ENCODE results near the gene RUNX3. TPM values are rescaled to one million over a fixed set of nuclear protein-coding genes. Genes with fewer than 3 reads are reported as not detected.

Gene RUNX3
- total RNA-seq, 1 donor = not detected

DNA sequence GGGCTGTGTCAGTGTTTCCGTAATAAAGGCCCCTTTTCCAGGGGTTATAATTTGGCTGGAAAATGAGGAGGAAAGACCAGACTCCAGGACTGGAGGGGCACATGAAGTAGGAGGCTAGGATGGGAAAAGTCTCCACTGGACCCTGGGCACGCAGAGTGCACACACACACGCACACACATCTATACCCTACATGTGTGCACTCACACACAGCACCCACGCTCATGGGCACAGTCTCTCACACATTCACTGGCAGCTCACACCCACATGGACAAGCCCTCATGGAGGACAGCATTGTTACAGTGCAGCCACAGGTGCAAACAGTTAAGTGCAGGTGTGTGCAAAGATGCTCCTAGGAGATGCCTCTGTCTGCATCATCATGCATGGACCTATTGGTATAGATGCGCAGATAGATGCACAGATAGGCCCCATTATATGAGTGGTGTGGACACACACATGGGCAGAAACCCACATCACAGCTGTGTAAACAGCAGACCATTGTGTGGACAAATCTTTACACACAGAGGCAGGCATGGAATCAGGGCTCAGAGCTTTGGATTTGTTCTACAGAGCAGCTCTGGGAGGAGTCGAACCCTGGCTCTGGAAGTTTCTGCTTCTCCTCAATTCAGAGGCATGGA, 9.1 kb upstream of the RUNX3 start:
- no peak for DNase-seq (ENCODE audit: low read depth)
- TF ChIP-seq, protein P1, sequence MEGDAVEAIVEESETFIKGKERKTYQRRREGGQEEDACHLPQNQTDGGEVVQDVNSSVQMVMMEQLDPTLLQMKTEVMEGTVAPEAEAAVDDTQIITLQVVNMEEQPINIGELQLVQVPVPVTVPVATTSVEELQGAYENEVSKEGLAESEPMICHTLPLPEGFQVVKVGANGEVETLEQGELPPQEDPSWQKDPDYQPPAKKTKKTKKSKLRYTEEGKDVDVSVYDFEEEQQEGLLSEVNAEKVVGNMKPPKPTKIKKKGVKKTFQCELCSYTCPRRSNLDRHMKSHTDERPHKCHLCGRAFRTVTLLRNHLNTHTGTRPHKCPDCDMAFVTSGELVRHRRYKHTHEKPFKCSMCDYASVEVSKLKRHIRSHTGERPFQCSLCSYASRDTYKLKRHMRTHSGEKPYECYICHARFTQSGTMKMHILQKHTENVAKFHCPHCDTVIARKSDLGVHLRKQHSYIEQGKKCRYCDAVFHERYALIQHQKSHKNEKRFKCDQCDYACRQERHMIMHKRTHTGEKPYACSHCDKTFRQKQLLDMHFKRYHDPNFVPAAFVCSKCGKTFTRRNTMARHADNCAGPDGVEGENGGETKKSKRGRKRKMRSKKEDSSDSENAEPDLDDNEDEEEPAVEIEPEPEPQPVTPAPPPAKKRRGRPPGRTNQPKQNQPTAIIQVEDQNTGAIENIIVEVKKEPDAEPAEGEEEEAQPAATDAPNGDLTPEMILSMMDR (IDR thresholded peaks at IDR 0.05; ENCODE audit: insufficient read depth, low read length) = no peak
- no peak overlapping the region for H3K4me3 ChIP-seq (ENCODE audit: low read depth, low read length)

DNA sequence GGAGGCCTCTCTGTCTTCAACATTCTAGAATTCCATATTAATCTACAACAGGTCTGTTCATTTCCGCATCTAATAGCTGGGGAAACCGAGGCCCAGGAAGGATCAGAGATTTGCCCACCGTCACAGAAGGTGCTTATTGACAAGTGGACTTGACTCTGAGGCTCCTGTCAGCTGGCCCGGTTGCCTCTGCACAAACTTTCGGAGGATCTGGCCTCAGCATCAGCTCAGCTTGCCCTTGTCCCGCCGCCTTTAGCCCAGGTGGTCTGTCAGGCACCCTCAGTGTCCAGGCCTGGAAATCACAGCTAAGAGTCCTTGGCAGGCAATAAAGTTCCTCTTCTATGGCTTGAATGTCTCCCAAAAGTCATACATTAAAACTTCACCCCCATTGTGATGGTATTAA, 8.2 kb upstream of the RUNX3 start:
- no peak for DNase-seq (ENCODE audit: low read depth)
- no peak overlapping the region for H3K4me3 ChIP-seq (ENCODE audit: low read depth, low read length)
- TF ChIP-seq, protein P1 (IDR thresholded peaks at IDR 0.05; ENCODE audit: insufficient read depth, low read length) = no peak

DNA sequence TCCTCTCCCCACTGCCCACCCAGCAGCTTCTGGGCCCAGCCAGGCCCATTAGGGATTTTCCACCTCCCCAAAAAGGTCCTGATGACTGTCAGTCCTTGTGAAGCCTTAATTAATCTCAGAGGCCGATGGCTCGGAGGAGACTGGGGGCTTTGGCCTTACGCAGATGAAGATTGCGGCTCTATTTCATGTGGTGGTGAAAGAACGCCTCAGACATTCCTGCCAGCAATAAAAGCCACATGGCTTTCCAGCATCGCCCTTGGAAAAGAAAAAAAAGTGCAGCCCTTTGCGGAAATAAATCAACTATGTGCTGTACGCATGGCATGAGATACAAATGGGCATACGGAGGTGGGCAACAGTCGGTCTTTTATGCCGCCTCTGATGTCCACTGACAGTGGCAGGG, 6.6 kb upstream of the RUNX3 start:
- no peak overlapping the region for H3K4me3 ChIP-seq (ENCODE audit: low read depth, low read length)
- no peak for DNase-seq (ENCODE audit: low read depth)
- TF ChIP-seq, protein P1 (IDR thresholded peaks at IDR 0.05; ENCODE audit: insufficient read depth, low read length) = no peak

DNA sequence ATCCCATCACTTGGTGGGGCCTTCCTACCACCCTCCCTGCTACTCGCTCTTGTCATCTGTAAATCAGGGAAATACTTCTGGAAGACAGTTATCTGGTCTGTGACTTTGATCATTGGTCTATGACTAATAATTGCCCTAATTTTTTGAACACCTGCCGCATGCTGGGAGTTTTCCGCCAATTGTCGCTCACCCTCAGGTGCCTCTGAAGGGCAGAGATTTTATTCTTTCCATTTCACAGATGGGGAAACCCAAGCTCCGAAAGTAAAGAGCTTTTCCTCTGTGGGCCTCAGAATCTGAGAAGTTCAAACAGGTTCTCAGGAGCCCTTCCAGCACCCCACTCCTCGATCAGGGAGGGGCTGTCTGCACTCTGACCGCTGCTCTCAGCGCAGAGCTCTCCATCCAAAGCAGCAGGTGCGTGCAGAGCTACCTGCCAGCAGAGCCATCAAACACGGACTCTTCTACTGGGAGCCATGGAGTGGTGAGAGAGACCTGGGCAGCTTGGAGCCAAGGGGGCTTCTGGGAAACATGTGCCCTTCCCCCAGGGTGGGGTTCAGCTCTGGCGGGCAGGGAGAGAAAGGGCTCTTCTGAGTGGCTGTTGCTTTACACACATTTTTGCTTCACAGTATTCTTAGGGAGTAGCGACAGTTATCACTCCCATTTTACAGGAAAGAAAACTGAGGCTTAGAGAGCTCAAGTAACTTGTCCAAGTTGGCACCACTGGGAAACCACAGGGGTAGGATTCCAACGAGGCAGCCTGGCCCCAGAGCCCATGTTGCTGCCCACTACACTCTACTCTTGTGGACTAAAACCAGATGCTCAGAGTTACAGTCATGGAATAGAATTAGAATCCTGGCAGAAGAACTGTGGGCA, 5.8 kb upstream of the RUNX3 start:
- DNase-seq (ENCODE audit: low read depth) = no peak
- no peak overlapping the region for H3K4me3 ChIP-seq (ENCODE audit: low read depth, low read length)
- TF ChIP-seq, protein P1 (IDR thresholded peaks at IDR 0.05; ENCODE audit: insufficient read depth, low read length) = no peak

DNA sequence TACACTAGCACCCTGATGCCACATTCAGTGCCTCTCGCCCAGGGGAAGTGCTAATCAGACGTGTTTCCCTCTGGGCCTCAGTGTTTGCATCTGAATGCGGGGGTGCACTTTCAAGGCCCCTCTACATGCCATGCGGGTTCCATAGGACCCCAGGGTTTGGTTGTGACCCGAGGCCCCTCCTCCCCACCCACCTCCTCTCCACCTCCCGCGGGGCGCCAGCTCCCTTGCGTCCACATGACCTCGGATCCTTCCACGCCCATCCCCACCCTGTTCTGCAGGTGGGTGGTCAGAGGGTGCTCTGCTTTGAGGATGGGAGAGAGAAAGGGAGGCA, 5.1 kb upstream of the RUNX3 start:
- no peak for DNase-seq (ENCODE audit: low read depth)
- TF ChIP-seq, protein P1 (IDR thresholded peaks at IDR 0.05; ENCODE audit: insufficient read depth, low read length) = no peak
- no peak overlapping the region for H3K4me3 ChIP-seq (ENCODE audit: low read depth, low read length)

DNA sequence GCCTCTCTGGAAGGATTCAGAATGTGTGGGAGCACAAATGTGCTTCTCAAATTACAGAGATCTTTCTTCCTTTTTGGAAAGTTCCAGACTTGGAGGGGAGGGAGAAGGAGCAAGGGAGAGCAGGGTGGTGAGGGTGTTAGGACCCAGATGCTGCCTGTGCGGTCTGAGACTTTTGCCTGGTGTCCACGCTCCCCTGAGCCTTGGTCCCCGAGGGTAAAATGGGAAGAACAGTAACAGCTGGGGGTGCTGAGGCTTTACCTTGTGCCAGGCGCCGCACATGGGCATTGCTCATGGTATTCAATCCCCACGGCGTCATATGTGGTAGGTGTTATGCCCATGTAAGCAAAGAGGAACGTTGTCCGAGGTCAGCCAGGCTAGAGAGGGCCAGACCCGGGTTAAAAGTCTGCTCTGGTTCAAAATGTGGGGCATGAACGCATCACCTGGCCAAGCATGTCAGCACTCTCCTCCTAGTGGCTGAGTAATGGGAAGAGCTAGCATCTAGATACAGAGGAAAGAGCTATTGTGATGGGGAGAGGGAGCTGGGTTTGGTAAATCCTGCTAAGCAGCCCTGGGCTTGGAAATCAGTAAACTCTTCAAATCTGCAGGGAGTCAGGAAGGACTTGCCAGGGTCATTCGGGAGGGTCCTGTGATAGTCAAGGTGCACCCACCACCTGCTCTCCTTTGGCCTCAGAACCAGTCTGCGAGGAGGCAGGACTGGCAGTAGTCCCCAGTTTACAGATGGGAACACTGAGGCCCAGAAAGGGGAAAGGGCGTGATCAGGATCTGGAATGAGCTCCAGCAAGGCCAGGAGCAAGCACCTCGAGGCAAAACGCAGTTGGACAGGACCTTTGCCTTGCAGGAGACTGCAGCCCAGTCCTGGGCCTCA, 4.5 kb upstream of the RUNX3 start:
- H3K4me3 ChIP-seq (ENCODE audit: low read depth, low read length) = no peak overlapping the region
- TF ChIP-seq, protein P1 (IDR thresholded peaks at IDR 0.05; ENCODE audit: insufficient read depth, low read length) = no peak
- no peak for DNase-seq (ENCODE audit: low read depth)

Data from fibroblast of the aortic adventitia (primary cell).